GM12874 (cell line): ENCODE results near the gene TMOD1.

Experiments used
- TF ChIP-seq, protein P1 (sequence below): IDR thresholded peaks from 2 replicates; pipeline ENCODE4 v1.5.1; 2011; ENCODE audit warnings: low read depth, mild to moderate bottlenecking, control low read depth, low read length, moderate library complexity; ENCODE audit not compliant: insufficient read depth

TMOD1 gene

GRCh38 chr9:97534961-97535594 lies 33.6 kb downstream of the TMOD1 start:
- TF ChIP-seq, protein P1, sequence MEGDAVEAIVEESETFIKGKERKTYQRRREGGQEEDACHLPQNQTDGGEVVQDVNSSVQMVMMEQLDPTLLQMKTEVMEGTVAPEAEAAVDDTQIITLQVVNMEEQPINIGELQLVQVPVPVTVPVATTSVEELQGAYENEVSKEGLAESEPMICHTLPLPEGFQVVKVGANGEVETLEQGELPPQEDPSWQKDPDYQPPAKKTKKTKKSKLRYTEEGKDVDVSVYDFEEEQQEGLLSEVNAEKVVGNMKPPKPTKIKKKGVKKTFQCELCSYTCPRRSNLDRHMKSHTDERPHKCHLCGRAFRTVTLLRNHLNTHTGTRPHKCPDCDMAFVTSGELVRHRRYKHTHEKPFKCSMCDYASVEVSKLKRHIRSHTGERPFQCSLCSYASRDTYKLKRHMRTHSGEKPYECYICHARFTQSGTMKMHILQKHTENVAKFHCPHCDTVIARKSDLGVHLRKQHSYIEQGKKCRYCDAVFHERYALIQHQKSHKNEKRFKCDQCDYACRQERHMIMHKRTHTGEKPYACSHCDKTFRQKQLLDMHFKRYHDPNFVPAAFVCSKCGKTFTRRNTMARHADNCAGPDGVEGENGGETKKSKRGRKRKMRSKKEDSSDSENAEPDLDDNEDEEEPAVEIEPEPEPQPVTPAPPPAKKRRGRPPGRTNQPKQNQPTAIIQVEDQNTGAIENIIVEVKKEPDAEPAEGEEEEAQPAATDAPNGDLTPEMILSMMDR = no peak

DNA sequence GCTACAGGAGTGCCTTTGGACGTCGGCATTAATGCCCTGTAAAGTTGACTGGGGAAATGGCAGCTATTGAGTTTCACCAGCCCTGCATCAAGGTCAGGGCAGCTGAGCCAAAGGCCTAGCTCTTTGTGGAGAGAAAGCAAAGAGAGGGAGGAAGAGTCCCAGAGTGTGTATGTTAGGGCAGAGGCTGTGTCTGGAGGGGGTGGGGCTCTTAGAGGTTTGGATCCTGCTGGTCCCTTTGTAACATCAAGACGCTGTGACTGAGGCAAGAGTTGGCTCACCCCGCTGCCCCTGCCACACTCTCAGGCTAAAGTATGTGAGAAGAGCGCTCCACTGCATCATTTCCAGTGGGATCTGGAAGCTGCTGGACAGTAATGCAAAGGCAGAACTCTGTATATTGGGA lies 34.3 kb downstream of the TMOD1 start:
- TF ChIP-seq, protein P1 = no peak

- TF ChIP-seq, protein P1 = no peak
Measured at GRCh38 chr9:97536480-97536879, 35.0 kb downstream of the TMOD1 start.

DNA sequence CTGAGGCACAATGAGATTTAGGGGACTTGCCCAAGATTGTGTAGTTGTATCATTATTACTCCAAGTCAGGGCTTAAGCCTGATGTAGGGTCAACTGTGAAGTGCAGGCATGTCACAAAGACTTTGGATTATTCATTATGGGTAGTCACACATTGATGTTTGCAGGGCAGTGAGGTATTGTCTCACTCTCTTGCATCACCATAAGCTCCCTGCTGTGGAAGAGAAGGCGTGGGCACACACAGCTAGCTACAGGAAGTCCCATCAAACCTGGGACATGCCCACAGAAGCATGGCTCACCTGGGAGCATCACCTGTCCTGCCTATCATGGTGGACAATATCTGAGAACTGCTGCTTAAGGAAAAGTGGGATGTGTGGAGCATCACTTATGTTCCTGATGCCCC lies 42.1 kb downstream of the TMOD1 start:
- TF ChIP-seq, protein P1 = no peak

DNA sequence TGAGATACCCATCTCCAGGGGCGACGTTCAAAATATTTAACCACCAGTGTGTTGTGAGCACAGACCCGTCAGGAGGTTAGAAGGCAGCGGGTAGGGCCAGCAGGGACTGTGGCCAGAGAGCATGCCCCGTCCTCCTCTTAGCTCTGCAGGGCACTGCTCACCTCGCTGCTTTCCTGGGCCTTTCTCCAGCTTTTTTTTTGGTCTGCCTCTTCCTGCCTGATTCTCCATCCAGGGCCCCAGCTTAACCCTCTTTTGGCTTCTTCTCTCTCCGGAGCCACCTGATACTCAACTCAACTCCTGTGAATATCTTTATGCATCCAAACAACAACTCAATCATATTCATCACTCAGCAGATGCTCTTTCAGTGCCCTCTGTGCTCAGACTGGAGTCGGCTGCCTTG lies 44.0 kb downstream of the TMOD1 start:
- TF ChIP-seq, protein P1 = no peak

GRCh38 chr9:97547098-97547829 lies 45.8 kb downstream of the TMOD1 start:
- TF ChIP-seq, protein P1 = no peak

DNA sequence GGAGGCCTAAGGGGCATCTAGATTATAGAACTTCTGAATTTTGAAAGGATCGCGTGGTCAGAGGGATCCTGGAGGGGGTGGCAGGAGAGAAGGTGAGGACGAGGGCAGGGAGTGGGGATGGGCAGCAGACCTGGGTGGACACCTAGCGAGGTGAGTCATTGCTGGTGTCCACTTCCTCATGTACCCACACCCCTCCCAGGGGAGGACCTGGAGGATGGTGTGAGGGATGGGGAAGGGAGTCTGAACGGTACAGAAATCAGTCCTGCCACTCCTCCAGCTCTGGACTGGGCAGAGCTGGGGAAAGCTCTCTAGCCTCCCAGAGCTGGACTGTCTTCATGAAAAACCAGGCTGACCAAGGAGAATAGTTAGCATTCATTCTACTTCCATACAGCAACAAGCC lies 46.9 kb downstream of the TMOD1 start:
- TF ChIP-seq, protein P1 = no peak
